GDM1 (cell line): ENCODE data around the gene KIT.

ENCODE experiments used
- DNase-seq: peaks from one replicate; lab custom pipeline; 2025; lab: John Stamatoyannopoulos, UW

KIT gene

DNA sequence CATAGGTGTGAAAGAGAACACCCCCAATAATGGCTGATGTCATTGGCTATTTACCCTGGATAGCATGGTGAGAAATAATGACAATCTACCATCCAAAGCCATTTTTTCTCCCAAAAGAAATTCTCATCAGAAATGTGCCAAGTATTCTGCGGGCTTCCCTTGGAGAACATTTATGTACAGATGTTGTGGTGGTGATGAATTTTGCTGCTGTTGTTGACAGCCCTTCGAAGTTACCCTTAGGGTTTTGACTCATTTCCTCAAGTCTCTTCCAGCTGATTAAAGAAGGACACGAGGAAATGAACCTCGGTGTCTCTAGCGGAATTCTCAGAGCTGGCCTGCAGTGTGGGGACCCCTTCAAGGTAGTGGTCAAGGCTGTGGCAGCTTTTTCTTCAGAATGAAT is 3.4 kb downstream of the KIT start:
- DNase-seq, result no peak

DNA sequence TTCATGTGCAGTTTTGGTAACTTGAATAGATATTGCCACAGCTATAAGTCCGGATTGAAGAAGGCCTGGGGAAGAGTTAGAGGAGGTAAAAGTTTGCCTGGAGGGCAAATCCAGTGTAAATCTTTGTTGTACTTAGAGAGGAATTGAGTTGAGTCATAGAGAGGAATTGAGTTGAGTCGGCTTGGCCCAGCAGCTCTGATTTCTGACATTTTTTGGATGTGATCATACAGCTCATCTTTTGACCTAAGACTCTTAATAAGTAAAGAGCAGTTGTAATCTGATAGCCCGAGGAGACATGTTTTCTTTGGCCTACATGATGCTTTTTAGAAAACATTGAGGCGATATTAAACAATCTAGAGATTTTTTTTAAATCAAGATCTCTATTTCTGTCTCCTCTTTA is 3.9 kb downstream of the KIT start:
- DNase-seq, result no peak

DNA sequence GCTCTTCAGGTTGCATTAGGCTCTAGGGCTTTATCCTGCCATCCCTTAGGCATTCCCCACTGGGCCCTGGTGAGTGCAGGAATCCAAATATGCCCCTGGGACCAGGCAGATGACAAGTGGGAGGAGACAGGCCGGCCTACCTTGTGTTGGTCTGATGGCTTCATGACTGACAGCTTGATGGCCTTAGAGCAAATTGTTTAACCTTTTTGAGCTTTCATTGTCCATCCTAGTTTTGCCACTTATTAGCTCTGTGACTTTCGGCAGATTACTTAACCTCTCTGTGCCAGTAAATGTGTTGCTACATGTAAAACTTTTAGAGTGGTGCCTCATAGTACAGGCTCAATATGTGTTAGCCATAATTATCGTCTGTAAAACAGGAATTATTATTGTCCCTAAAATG is 4.4 kb downstream of the KIT start:
- no peak for DNase-seq

DNA sequence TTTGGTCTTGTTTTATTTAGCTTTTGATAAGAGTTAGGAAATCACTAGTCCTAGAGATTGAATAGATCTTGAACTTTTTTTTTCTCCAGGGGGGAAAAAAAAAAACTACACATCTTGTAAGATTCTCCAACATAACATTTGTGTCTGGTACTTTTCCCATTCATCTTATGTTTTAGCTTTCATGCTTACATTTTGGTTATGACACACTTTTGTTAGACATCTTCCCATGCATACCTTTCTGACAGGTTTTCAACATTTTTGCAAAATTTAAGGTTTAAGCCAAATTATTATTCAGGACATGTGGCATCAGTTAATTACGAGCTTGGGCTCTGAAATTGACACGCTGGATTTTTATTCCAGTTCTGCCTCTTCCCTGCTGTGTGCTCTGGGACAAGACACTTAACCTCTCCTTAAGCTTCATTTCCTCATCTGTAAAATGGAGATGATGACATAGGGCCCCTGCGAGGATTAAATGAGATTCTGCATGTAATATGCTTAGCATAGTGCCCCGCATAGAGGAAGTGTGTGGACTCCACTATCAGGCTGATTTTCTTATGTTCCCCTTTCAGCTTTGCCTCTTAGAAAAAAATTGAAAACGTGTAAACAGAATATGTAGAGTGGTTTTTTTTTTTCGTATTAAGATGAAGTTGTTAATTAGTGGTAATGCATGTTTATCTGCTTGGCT is 5.3 kb downstream of the KIT start:
- DNase-seq, result peak; percentile 36

DNA sequence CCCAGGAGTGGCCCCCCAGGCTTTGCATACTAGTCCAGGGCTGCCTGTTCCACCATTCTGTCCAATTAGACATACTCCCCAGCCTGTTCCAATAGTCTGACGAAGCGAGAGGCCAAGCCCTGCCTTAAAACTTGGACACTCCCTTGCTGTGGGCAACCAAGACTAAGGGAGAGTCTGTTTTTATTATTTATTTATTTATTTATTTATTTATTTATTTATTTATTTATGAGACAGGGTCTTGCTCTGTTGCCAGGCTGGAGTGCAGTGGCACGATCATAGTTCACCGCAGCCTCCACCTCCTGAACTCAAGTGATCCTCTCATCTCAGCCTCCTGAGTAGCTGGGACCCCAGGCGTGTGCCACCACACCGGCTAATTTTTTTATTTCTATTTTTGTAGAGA is 6.6 kb downstream of the KIT start:
- no peak for DNase-seq

DNA sequence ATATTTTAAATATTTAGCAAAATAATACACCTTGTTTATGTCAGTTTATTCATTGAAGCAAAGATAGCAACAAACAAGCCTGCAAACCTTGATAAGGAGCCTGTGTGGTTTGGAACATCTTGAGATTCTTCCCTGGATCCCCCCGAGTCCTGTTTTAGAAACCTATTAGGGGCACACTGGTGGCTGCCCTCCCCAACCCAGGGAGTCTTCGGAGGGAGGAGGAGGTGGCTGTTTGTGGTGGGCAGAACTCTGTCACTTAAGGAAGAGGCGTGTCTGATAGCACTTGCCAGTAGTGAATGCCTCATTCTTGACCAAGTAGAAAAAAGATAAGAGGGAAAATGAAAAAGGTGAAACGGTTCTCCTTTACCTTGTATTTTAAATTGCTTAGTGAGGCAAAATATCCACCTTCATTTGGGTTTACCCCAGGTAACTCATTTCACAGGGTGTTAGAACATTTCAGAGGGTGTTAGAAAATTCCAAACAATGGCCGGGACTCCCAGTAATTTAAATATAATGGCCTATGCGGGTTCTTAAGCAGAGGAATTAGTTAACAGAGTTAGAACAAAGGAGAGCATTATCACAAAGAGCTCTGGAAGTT is 10.4 kb downstream of the KIT start:
- DNase-seq, result no peak

DNA sequence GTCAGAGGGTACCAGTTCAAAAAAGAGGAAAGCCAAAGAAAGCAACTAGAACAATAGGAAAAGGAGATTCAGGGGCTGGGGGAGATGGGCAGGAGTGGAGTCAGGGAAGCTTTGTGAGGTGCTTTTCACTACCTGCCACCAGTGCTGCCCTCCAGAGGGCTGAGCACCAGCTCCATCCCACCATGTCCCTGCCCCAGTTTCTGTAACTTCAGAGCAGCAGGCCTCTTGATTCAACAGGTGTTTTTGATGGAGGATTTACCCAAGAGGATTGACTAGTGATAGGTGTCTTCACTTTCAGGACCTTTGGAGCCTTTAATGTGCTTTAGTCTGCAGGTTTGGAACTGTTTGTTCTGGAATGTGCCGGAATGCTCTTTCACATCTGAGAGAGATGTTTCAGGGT is 12.1 kb downstream of the KIT start:
- DNase-seq, result no peak

DNA sequence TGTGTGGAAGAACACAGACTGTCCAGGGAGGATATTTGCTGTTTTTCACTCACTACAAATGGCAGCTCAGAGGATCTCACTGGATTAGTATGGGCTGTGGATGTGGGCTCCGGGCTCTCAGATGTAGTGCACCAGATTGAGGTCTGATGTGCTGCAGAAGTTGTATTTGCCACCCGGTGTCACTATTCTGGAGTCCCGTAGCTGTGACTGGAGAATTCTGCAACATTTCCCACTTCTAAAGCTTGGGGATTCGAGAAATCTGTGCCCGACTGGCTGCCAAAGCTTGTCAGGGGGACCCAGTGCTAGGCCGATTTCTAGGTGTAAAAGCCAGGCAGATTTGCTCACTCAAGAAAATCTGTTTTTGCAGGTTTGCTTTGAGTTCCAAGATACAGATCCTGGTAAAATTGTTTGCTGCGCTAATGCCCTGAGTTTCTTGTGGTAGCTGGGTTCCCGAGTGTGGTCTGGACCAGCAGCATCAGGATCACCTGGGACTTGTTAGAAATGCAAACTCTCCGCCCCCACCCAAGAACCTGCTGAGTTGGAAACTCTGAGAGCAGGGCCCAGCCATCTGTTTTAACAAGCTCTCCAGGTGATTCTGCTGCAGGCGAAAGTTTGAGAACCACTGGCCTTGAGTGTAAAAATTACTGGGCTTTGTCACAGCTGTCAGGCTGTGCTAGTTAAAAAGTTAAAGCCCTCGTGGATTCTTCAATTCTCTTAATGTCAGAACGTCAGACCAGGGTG is 18.1 kb downstream of the KIT start:
- DNase-seq, result no peak

DNA sequence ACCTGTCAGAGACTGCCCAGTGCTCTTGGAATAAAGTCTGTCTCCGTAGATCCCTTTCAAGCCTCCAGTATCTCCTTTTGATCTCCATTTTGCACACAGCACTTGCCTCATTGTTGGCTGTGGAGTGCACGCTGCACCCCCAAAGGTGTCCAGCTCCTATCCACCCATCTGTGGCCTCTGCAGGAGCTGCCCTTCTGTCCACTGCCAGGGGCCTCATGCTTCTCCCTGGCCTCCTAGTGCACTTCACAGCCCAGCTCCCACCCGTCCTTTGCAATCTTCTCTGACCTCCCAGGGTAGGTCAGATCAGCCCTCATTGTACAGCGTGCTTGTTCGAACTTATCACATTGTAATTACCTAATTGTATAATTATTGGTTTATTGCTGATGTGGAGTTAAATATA is 18.9 kb downstream of the KIT start:
- no peak for DNase-seq

DNA sequence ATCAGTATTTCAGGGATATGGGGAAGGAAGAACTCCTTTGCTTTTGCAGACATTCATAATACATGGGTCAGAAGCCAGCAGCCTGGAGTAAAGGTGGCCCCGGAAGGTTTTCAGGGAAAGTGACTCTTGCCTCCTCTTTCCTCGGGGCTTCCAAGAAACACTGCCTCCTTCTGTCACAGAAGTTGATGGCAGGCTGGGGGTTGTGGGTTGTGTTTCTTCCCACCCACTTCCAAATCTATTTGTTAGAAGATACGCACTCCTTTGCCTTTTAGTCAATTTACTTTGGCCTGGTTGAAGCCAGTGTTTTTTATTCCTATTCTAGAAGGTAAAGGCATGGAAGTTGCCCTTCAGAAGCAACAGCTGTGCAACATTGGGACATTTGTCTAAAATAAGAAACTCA is 19.7 kb downstream of the KIT start:
- no peak for DNase-seq

DNA sequence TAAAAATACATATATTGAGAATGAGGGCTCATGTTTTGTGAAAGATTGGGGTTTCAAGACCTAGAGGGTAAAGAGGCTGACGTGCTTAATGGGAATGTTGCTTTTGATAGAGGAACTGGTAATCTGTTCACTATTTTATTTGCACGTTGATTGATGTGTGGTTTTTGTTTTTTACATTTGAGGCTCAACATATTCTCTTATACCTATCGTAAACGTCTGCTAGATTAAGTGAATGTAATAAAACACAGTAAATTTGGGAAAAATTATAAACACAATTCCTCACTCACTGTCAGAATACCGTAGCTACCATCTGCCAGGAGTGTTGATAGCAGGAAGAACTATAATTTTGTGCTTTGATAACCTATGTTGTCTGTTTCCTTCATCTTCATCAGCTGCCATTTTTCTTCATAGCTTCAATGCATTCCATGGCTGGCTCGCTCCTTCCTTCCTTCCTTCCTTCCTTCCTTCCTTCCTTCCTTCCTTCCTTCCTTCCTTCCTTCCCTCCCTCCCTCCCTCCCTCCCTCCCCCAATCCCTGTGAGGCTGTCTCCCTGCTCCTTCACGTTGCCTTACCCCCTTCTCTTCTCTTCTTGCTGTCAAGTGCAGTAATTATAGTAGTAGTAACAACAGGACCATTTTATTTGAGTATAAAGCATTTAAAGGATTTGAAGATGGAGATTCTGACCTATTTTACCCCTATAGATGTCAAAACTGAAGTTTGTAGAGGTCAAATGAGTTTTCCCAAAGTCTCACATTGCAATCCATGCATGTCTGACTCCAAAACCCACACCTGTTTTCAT is 20.3 kb downstream of the KIT start:
- DNase-seq, result no peak

DNA sequence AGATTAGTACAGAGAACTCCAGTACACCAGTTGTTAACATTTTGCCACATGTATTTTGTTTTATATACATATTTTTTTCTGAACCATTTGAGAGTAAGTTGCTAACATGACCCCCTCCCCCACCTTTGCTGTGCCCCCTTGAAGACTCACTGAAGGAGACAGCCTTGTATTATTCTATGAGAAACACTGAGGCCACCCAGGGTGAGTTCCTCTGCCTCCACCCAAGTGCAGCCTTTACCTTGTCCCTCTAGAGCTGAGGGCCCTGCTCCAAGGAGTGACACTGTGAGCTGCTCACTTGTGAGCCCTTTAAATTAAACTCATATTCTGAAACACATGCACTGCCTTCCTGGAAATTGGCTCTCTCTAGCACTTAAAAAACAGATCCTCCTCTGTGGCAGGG is 21.1 kb downstream of the KIT start:
- no peak for DNase-seq

DNA sequence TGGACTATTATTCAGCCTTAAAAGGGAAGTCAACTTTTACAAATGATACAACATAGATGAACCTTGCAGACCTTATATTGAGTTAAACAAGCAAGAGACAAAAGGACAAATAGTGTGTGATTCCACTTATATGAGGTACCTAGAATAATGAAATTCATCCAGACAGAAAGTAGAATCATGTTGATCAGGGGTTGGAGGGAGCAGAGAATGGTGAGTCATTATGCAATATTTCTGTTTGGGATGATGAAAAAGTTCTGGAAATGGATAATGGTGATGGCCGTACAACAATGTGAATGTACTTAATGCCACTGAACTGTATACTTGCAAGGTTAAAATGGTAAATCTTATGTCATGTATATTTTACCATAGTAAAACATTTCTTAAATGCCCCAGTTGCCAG is 22.1 kb downstream of the KIT start:
- DNase-seq, result no peak

DNA sequence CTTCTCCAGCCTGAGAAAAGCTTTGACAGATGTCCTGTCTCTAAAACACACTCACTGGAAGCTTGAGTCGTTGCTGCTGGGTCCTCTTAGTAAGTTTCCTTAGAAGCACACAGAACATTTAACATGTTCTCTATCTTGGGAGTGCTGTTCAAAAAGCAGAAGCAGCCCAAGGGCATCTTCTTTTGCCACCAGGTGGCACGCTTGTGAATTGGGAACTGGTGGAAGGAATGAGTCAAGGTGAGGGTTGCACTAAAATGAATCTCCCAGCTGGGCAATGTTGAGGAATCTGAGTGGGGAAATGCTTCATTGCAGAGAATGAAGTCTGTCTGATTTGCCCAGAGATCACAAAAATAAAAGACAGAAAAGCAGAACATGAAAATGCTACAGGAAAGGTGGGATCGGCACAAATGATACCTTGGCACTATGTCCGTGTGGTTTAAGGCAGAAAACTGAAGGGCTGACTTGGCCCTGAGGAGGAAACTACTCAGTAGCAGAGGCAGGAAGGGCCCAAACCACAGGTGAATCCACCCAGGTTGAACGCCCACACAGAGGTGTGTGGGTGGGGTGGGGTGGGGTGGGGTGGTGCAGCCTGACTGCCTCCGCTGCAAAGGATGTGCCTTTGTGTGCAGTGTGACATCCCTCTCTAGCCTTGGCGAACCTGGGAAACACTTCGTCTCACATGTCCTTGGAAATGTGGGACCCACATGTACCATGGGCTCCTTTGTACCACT is 26.0 kb downstream of the KIT start:
- DNase-seq, result peak; percentile 69

DNA sequence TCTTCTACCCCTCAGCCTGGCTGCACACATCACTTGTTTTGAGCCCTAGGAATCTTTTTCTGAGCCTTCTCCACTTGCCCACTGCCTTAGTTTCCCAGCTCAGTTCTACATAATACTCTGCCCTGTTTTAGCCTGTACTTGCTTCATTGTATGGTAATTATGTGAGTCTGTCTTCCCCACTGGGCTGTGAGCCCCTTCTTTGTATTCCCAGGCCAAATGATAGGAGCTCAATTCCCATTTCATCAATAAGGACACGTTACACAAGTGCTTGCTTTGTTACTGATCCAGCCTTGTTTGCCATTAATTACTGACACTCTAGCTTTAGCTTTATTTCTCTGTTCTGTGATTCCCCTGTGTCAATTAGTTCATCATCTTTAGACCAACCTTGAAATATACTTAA is 28.1 kb downstream of the KIT start:
- DNase-seq, result no peak

DNA sequence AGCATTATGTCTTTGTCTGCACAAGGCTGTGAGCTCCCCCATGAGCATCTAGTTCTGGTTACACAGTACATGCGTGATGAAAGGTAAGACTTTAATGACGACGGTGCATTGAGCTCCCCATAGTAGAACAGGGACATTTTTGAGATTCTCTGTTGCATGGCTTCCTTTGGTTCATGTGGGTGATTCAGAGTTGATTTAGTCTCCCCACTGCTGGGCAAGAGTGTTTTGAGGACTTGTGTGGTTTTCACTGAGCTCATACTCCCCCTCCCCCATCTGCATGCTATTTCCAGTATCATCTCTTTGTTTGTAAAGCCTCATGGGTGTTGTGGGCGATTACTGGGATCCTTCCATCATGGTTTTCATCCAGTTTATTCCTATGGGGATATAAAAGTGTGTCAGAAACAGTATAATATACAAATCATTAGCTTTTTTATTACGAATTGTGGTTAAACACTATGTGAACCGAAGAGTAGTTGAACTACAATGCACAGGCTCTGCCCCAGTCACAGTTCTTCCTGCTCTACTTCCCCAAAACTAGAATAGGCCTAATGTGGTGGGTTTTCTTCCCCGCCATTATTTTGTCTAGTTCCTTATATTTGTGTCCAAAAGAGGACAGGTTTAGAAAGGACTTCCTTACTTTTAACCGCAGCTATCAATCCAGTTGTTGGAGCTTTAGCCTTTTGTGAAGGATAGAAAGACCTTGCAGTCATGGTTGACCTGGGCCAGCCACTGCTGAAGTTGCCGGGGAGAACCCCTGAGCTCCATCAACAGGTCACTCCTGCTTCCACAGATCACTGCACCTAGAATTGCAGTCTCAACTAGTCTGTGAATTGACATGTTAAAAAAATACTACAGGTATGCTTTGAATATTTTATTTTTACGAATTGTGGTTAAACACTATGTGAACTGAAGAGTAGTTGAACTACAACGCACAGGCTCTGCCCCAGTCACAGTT is 30.4 kb downstream of the KIT start:
- DNase-seq, result peak; percentile 89

DNA sequence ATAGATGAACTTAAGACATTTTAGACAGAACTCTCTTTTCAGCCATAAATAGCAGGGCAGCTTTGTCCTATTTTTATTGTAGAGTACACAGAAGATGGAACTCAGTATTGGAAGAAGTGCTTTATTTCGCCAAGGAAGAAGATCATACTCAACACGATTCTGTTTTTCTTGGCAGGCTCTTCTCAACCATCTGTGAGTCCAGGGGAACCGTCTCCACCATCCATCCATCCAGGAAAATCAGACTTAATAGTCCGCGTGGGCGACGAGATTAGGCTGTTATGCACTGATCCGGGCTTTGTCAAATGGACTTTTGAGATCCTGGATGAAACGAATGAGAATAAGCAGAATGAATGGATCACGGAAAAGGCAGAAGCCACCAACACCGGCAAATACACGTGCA is 37.6 kb downstream of the KIT start:
- no peak for DNase-seq

DNA sequence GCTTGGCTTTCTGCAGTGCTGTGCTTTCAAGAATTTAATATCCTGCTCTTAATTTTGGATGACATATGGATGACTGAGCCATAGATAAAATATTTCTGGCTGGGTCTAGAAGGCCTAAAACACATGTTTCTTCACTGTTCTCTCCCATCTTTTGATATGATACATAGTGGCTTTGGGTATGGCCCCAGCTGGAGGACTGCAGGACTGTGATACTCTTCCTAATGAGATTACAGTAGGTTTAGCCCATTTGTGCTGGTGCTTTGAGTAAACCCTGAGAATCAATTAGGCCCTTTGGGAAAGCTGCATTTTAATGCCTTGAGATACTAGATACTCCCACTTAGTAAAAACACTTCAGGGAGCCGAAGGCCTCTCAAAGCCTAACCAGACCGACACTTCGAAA is 38.0 kb downstream of the KIT start:
- no peak for DNase-seq

DNA sequence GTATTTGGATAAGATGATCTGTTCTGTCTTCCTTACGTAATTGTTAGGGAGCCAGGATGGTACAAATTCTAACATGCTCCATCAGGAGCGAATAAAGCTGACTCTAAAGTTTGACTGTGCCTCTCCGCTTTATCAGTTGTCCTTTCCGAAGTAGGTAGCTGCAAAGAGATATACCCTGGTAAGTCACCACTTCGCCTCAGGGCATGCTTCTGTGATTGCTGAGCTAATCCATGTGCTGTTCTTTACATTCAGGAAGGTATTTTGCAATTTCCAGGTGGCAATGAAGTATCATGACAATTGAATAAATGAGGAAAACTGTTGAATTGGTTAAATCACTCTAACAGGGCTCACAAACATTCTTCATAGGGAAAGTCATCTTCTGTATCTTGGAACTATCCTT is 38.9 kb downstream of the KIT start:
- DNase-seq, result no peak

DNA sequence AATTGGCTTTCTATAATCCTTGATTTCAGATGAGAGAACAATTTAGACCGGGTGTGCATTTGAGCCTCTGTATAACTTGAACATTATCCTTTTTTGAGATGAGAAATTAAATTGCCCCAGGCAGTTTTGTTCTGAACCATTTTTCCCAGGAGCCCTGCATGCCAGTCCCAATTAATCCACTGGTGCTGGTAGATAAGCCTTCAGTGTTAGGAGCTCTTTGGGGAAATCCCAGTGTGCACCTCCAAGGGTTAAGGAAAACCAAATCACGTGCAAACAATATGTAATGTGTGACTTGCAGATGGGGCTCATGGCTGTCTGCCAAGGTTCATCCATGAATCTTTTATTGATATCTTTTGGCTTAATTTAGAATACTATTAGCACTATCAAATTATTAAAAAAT is 43.2 kb downstream of the KIT start:
- DNase-seq, result no peak

DNA sequence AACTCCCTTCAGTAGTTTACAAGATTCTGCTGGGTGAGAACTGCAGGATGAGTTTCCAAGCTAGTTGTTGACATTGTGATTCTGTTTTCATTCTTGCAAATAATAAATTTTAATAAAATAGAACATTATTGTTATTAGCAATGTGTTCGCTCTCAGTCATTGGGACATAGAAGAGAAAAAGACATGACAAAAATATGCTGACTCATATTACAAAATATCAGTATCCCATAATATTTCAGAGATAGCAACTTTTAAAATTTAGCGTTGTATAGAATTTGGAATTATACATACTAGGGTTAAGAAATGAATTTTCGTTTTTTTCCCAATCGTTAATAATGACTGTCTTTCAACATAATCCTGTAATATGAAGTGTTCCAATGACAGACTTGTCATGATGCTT is 45.4 kb downstream of the KIT start:
- DNase-seq, result no peak
